Measurements from ENCODE around the gene C5orf58.

GRCh38 chr5:170206216-170206615, 26.6 kb upstream of the C5orf58 start:
- TF ChIP-seq CTCF (IDR thresholded peaks at IDR 0.05; ENCODE audit: low read depth, low read length) (no peak), MYC (IDR thresholded peaks at IDR 0.05; ENCODE audit: low read depth, low read length) (no peak), POLR2A (IDR thresholded peaks at IDR 0.05; ENCODE audit: extremely low read depth, insufficient read length) (no peak), MAX (IDR thresholded peaks at IDR 0.05; ENCODE audit: low read depth, low read length) (no peak)

Measured in NB4 (cell line).